ENCODE data around the gene TMEM39B. TPM values are rescaled to one million over a fixed set of nuclear protein-coding genes. Genes with fewer than 3 reads are reported as not detected.

The TMEM39B gene
- total RNA-seq (2022; extraction: Qiagen RNA extraction; ENCODE audit: low read depth): 8.2 to 14.0 TPM (median 10.6 TPM) in 5 replicates

DNA sequence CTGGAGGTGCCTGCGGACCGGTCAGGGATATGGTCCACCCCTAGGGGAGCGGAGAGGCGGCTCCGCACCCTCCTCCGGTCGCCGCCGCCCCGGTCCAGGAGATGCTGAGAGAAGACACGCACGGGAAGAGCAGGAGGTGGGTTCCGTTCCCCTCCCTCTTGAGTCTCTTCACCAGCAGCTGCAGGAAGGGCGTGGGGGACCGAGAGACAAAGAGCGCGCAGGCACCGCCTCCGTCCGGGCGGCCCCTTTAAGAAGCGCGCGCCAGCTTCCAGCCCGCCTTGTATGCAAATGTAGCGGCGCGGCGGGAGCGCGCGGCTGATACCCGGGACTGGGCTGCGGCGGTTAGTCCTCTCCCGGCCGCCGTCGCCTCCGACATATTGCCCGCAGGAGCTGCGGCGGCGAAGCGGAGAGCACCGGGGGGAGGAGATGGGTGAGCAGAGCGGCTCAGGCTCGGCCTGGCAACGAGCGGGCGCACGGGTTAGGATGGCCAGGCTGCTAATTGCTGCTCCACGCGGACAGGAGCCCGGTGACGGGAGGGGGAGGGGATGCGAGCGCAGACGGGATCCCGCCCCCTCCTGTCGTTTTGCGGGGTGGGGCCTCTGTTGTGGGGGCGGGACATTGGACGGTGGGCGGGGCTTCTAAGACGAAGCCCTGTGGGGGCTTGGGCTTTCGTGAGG, at the start of gene TMEM39B:
TMEM39B (plus strand) TSS at position 318 of the 677 bp plus-strand sequence; CDS start at position 427, 109 bp downstream.

DNA sequence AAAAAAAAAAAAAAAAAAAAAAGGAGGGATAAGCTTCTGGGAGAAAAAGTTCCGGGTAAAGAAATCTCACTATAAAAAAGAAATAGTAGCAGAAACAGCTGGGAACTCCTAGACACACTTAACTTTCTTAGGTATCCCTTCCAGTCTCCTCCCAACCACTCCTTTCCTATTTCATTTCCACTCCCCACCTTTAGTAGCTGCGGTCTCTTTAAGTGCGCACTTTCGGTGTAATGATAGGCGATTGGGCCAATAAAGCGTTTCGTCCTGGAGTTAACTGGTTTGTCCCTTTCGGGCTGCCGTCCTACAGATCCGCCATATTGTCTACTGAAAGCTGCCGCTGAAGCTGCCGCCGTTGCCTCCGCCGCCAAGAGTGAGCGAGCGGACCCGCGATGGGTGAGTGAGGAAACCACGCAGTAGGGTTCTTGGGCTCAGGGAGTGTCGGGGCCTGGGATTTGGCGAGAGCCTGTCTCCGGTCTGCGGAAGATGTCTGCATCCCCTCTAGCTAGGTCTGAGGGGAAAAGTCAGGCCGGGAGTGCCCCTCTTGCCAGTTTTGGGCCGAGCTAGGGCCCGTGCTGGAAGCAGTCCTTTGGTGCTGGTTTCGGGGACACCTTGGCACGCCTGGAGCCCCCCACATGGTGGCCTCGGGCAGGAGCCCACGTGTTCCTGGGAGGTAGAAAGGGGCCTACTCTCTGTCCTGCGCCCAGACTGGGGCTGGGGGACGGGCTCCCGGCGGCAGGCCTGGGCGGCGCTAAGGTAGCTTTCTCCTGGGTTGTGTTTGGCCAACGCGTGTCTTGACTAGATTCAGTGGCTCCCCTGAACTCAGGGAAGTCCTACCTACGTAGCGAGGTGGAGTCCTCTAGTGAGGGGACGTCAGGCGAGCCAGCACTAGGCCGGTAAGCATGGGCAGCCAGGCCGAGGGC, 35.3 kb downstream of the TMEM39B start, which contains the start of gene KPNA6:
KPNA6 (plus strand) TSS at position 315 of the 920 bp plus-strand sequence; CDS start at position 390, 75 bp downstream.

Other genes with a start within 250 kb of the TMEM39B start
- 148 to 196 TPM (median 185 TPM) in 5 replicates for gene PTP4A2, start 134.6 kb upstream of the TMEM39B start, total RNA-seq (2022; extraction: Qiagen RNA extraction; ENCODE audit: low read depth)
- gene KHDRBS1, start 59.1 kb upstream of the TMEM39B start, total RNA-seq (2022; extraction: Qiagen RNA extraction; ENCODE audit: low read depth): 116 to 144 TPM (median 131 TPM) in 5 replicates
- 14.4 to 16.7 TPM (median 15.1 TPM) in 5 replicates for gene KPNA6, start 35.1 kb downstream of the TMEM39B start, total RNA-seq (2022; extraction: Qiagen RNA extraction; ENCODE audit: low read depth)
- 26.1 to 30.7 TPM (median 27.5 TPM) in 5 replicates for gene TXLNA, start 106.7 kb downstream of the TMEM39B start, total RNA-seq (2022; extraction: Qiagen RNA extraction; ENCODE audit: low read depth)
- gene CCDC28B, start 127.7 kb downstream of the TMEM39B start, total RNA-seq (2022; extraction: Qiagen RNA extraction; ENCODE audit: low read depth): 1.1 to 2.1 TPM (median 1.3 TPM) in 5 replicates
- 1.7 to 2.1 TPM (median 2.0 TPM) in 5 replicates for gene IQCC, start 132.7 kb downstream of the TMEM39B start, total RNA-seq (2022; extraction: Qiagen RNA extraction; ENCODE audit: low read depth)
- gene DCDC2B, start 136.2 kb downstream of the TMEM39B start, total RNA-seq (2022; extraction: Qiagen RNA extraction; ENCODE audit: low read depth): not detected in 5 replicates
- 6.6 to 9.4 TPM (median 7.4 TPM) in 5 replicates for gene TMEM234, start 149.4 kb downstream of the TMEM39B start, total RNA-seq (2022; extraction: Qiagen RNA extraction; ENCODE audit: low read depth)
- gene EIF3I, start 149.5 kb downstream of the TMEM39B start, total RNA-seq (2022; extraction: Qiagen RNA extraction; ENCODE audit: low read depth): 269 to 289 TPM (median 275 TPM) in 5 replicates
- 0.32 to 0.75 TPM (median 0.38 TPM) in 5 replicates for gene FAM167B, start 174.3 kb downstream of the TMEM39B start, total RNA-seq (2022; extraction: Qiagen RNA extraction; ENCODE audit: low read depth)
- 0.06 TPM in 1 of 5 replicates, not detected in the others for gene LCK, start 178.3 kb downstream of the TMEM39B start, total RNA-seq (2022; extraction: Qiagen RNA extraction; ENCODE audit: low read depth)
- 50.9 to 56.2 TPM (median 54.5 TPM) in 5 replicates for gene HDAC1, start 219.1 kb downstream of the TMEM39B start, total RNA-seq (2022; extraction: Qiagen RNA extraction; ENCODE audit: low read depth)

All from A549 treated with GW870086 at 1 μM for 4 hours (cell line).